Mammary epithelial cell (primary cell): ENCODE data around the gene CIPC.

Experiments used
- CTCF ChIP-seq, 2 donors: IDR thresholded peaks in 1 of 2; conservative IDR thresholded peaks in 1 of 2; 2 replicates each; pipeline ENCODE4 v1.5.1; 2011 to 2012; ENCODE audit warnings: inconsistent platforms in 2 of 2, low read length in 2 of 2, mild to moderate bottlenecking in 2 of 2, control low read depth in 1 of 2, low read depth in 1 of 2; ENCODE audit not compliant: insufficient read depth in 1 of 2; ENCODE audit errors: extremely low read depth in 1 of 2
- EZH2 ChIP-seq: IDR thresholded peaks from 2 replicates; pipeline ENCODE4 v1.6.1; 2012; ENCODE audit warnings: low read length, inconsistent platforms, borderline replicate concordance

- TF ChIP-seq CTCF (conservative IDR thresholded peaks at IDR 0.05 in 1 of 2, IDR thresholded peaks at IDR 0.05 in 1 of 2; ENCODE audit: extremely low read depth in 1 of 2, insufficient read depth in 1 of 2, low read depth in 1 of 2, low read length in 2 of 2) (no peak), EZH2 (no peak)
Measured at GRCh38 chr14:77110286-77110685, 12.2 kb downstream of the CIPC start.
